Measurements from ENCODE around the gene TMC2.

Gene TMC2

GRCh38 chr20:2657674-2658073 lies 121.3 kb downstream of the TMC2 start:
- no peaks in the 10 kb centered on the region for H3K27me3 ChIP-seq (ENCODE audit: insufficient read depth, low read depth, severe bottlenecking)
- DNase-seq: no peak
- H3K36me3 ChIP-seq: peaks cover 96% of the 10 kb centered on the region
- no peak for TF ChIP-seq CTCF (IDR thresholded peaks at IDR 0.05; ENCODE audit: low read depth, low read length)
- H3K4me3 ChIP-seq (ENCODE audit: low read depth, low read length): no peak overlapping the region
- no peaks in the 10 kb centered on the region for H3K9me3 ChIP-seq (ENCODE audit: severe bottlenecking)
- no peak overlapping the region for H3K27ac ChIP-seq

GRCh38 chr20:2658414-2659354 lies 122.3 kb downstream of the TMC2 start:
- Histone ChIP-seq H3K4me3 (ENCODE audit: low read depth, low read length) (no peak overlapping the region), H3K27ac (no peak overlapping the region), H3K27me3 (ENCODE audit: insufficient read depth, low read depth, severe bottlenecking) (no peaks in the 10 kb centered on the region), H3K36me3 (peaks cover 87% of the 10 kb centered on the region), H3K9me3 (ENCODE audit: severe bottlenecking) (no peaks in the 10 kb centered on the region)
- DNase-seq: no peak
- no peak for TF ChIP-seq CTCF (IDR thresholded peaks at IDR 0.05; ENCODE audit: low read depth, low read length)

- DNase-seq: no peak
- Histone ChIP-seq H3K27me3 (ENCODE audit: insufficient read depth, low read depth, severe bottlenecking) (no peaks in the 10 kb centered on the region), H3K9me3 (ENCODE audit: severe bottlenecking) (no peaks in the 10 kb centered on the region), H3K4me3 (ENCODE audit: low read depth, low read length) (no peak overlapping the region), H3K36me3 (peaks cover 79% of the 10 kb centered on the region), H3K27ac (no peak overlapping the region)
- TF ChIP-seq CTCF (IDR thresholded peaks at IDR 0.05; ENCODE audit: low read depth, low read length): no peak
Measured at GRCh38 chr20:2659547-2659946, 123.2 kb downstream of the TMC2 start.

- Histone ChIP-seq H3K4me3 (ENCODE audit: low read depth, low read length) (peak overlapping the region; percentile 82), H3K27ac (peak overlapping the region; percentile 90), H3K36me3 (peaks cover 41% of the 10 kb centered on the region), H3K9me3 (ENCODE audit: severe bottlenecking) (no peaks in the 10 kb centered on the region), H3K27me3 (ENCODE audit: insufficient read depth, low read depth, severe bottlenecking) (no peaks in the 10 kb centered on the region)
- no peak for DNase-seq
- TF ChIP-seq CTCF (IDR thresholded peaks at IDR 0.05; ENCODE audit: low read depth, low read length): no peak
Measured at GRCh38 chr20:2663364-2663886, 127.1 kb downstream of the TMC2 start.

- DNase-seq: peak; percentile 89
- Histone ChIP-seq H3K27me3 (ENCODE audit: insufficient read depth, low read depth, severe bottlenecking) (no peaks in the 10 kb centered on the region), H3K4me3 (ENCODE audit: low read depth, low read length) (peak within 1 kb of the TSS; percentile 82), H3K9me3 (ENCODE audit: severe bottlenecking) (no peaks in the 10 kb centered on the region), H3K36me3 (peaks cover 35% of the 10 kb centered on the region), H3K27ac (peak within 1 kb of the TSS; percentile 90)
- TF ChIP-seq CTCF (IDR thresholded peaks at IDR 0.05; ENCODE audit: low read depth, low read length): no peak
Measured at GRCh38 chr20:2663887-2664719, 127.7 kb downstream of the TMC2 start, which contains the start of gene IDH3B. TSS of gene IDH3B (minus strand) at chr20:2664216. CDS start at chr20:2664188, 28 bp downstream.

Measured in WERI-Rb-1 (cell line).